ENCODE data around the gene LANCL3. TPM values are rescaled to one million over a fixed set of nuclear protein-coding genes. Genes with fewer than 3 reads are reported as not detected.
"Not testable (repeated sequence)": the region's sequence is repeated elsewhere in the genome, so short reads cannot be mapped to it uniquely, and the experiment has no call there.

LANCL3 gene
- total RNA-seq, 6 experiments from 2014 or later, result 0.03 TPM; not detected in 5

GRCh38 chrX:37641859-37642258 is 70.4 kb downstream of the LANCL3 start:
- no peak for DNase-seq
- no peak for TF ChIP-seq CTCF (IDR thresholded peaks at IDR 0.05)
- H3K4me3 Mint-ChIP-seq, result no peak overlapping the region
- no peaks in the 10 kb centered on the region for H3K27me3 Mint-ChIP-seq (ENCODE audit: insufficient read depth)
- H3K4me1 Mint-ChIP-seq (ENCODE audit: low read depth), result no peaks in the 10 kb centered on the region
- H3K36me3 Mint-ChIP-seq (ENCODE audit: low read depth), result no peaks in the 10 kb centered on the region
- H3K9me3 Mint-ChIP-seq, result peaks cover 4% of the 10 kb centered on the region
- H3K27ac Mint-ChIP-seq, result no peak overlapping the region

DNA sequence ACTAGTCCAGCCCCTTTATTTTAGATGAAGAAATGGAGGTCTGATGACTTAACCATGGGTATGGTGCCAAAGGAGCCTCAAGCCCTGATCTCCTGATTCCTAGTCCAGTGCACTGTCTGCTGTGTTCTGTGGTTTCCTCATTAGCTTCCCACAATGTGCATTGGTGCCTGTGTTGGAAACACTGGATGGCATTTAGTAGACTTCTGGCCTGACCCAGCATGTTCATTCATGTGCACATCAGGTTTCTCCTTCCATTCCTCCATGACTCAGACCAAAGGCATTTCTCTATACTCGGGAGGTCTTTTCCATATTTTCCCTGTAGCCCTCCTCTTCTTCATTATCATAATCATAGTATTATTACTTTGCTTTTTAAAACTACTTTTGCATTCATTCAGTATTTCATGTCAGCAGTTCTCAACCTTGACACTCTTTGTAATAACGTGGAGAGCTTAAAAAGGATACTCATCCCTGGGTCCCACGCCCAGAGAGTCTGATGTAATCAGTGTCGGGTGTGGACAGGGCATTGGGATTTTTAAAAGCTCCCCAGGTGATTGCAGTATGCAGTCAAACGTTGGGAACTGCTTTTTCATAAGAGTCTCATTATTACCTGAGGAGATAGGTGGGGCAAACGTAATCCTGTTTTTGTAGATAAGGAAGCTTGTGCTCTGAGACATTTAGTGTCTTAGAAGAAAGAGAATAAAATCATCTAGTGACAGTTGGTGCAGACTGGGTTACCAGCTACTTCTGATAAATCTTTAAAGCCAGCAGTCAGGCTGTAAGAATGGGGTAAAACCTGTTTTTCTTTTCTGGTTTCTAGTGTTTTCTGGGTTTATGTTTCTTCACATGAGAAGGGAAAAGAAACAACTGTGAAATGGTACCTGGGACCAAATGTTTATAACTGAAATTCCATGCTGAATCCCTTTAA is 73.2 kb downstream of the LANCL3 start:
- DNase-seq, result no peak
- Mint-ChIP-seq H3K27ac (no peak overlapping the region), H3K36me3 (ENCODE audit: low read depth) (no peaks in the 10 kb centered on the region), H3K9me3 (no peaks in the 10 kb centered on the region; the same call in 1 of the 2 replicates), H3K4me3 (no peak overlapping the region), H3K4me1 (ENCODE audit: low read depth) (no peaks in the 10 kb centered on the region), H3K27me3 (ENCODE audit: insufficient read depth) (no peaks in the 10 kb centered on the region)
- no peak for TF ChIP-seq CTCF (IDR thresholded peaks at IDR 0.05)

GRCh38 chrX:37646254-37646653 is 74.8 kb downstream of the LANCL3 start:
- H3K9me3 Mint-ChIP-seq, result no peaks in the 10 kb centered on the region; the same call in 1 of the 2 replicates
- no peak for DNase-seq
- no peaks in the 10 kb centered on the region for H3K36me3 Mint-ChIP-seq (ENCODE audit: low read depth)
- H3K27ac Mint-ChIP-seq, result no peak overlapping the region
- no peaks in the 10 kb centered on the region for H3K27me3 Mint-ChIP-seq (ENCODE audit: insufficient read depth)
- no peak overlapping the region for H3K4me3 Mint-ChIP-seq
- H3K4me1 Mint-ChIP-seq (ENCODE audit: low read depth), result no peaks in the 10 kb centered on the region
- TF ChIP-seq CTCF (IDR thresholded peaks at IDR 0.05), result 0 out of 2 replicates have a peak, but pooled peaks have one; percentile 13

GRCh38 chrX:37650879-37651278 is 79.4 kb downstream of the LANCL3 start:
- H3K27me3 Mint-ChIP-seq (ENCODE audit: insufficient read depth); H3K36me3 Mint-ChIP-seq (ENCODE audit: low read depth); H3K27ac Mint-ChIP-seq; H3K9me3 Mint-ChIP-seq; DNase-seq; H3K4me3 Mint-ChIP-seq; H3K4me1 Mint-ChIP-seq (ENCODE audit: low read depth): not testable (repeated sequence)

- Mint-ChIP-seq H3K9me3 (no peaks in the 10 kb centered on the region), H3K27me3 (ENCODE audit: insufficient read depth) (no peaks in the 10 kb centered on the region), H3K27ac (no peak overlapping the region), H3K36me3 (ENCODE audit: low read depth) (no peaks in the 10 kb centered on the region), H3K4me1 (ENCODE audit: low read depth) (no peaks in the 10 kb centered on the region), H3K4me3 (no peak overlapping the region)
- no peak for DNase-seq
- no peak for TF ChIP-seq CTCF (IDR thresholded peaks at IDR 0.05)
Measured at GRCh38 chrX:37651921-37652452, 80.5 kb downstream of the LANCL3 start.

- DNase-seq, result no peak
- no peaks in the 10 kb centered on the region for H3K4me1 Mint-ChIP-seq (ENCODE audit: low read depth)
- H3K36me3 Mint-ChIP-seq (ENCODE audit: low read depth), result no peaks in the 10 kb centered on the region
- no peak for TF ChIP-seq CTCF (IDR thresholded peaks at IDR 0.05)
- H3K4me3 Mint-ChIP-seq, result no peak overlapping the region
- H3K27me3 Mint-ChIP-seq (ENCODE audit: insufficient read depth), result no peaks in the 10 kb centered on the region
- no peak overlapping the region for H3K27ac Mint-ChIP-seq
- H3K9me3 Mint-ChIP-seq, result no peaks in the 10 kb centered on the region
Measured at GRCh38 chrX:37652589-37653231, 81.2 kb downstream of the LANCL3 start.
